Heart left ventricle (tissue), 13 donors: ENCODE data around the gene CS.

ENCODE experiments used
- CTCF ChIP-seq, 12 donors: fragments of 200-600 bp; sonication (generic) in 4 of 12; IDR thresholded peaks; one replicate each; pipeline versions ENCODE4 v1.5.0 to v1.8.0; 2018 to 2022; ENCODE audit warnings: antibody characterized with exemption in 12 of 12, mild to moderate bottlenecking in 5 of 12
- POLR2A ChIP-seq, 2 donors: fragments of 450-650 bp; IDR thresholded peaks; one replicate each; pipeline ENCODE4 v1.6.1; 2017; ENCODE audit warnings: antibody characterized with exemption in 2 of 2, mild to moderate bottlenecking in 2 of 2, moderate library complexity in 2 of 2
- donor health status: ischemic (EF 13 %, LVEDD 7.1; RV severe dilation, severe dysfunction).
- donor health status: DM: no; HTN: yes; CAD: no.
- donor health status: DM: no; HTN: no; CAD: no.
- donor health status: ischemic (EF 25% LVEDD 6.9; RV normal size, moderate dysfunction).
- donor health status: ischemic (EF 25% LVEDD 5.7; RV mildly dilated, moderate dysfunction).
- donor health status: ischemic (EF 35%, LVEDD 5.7; RV mildly dilated, moderate dysfunction).
- donor health status: nonischemic (EF 11% LVEDD 7.7; RV severe dilation, severe dysfunction).
- donor health status: DM: yes; HTN: yes; CAD: no.
- donor health status: PGD.
- donor health status: ischemic (EF 29% LVEDD 5.4; RV normal size, mild dysfunction).
- donor health status: nonischemic (EF 23%, LVEDD 6.1; RV moderate dilation, normal function).

GRCh38 chr12:56234746-56235436 is 65.2 kb downstream of the CS start:
- TF ChIP-seq CTCF (IDR thresholded peaks at IDR 0.05) (no peak), POLR2A (IDR thresholded peaks at IDR 0.05) (no peak)
